ENCODE measurements around the gene MRTFA. TPM values are rescaled to one million over a fixed set of nuclear protein-coding genes. Genes with fewer than 3 reads are reported as not detected.

The MRTFA gene
- total RNA-seq, 1 donor from 2014 or later: 49.8 TPM

Other genes with a start within 250 kb of the MRTFA start
- not detected for gene MCHR1, start 42.8 kb upstream of the MRTFA start, total RNA-seq
- 15.0 TPM for gene SLC25A17, start 182.6 kb upstream of the MRTFA start, total RNA-seq
- 241 TPM for gene ST13, start 219.9 kb upstream of the MRTFA start, total RNA-seq
- gene XPNPEP3, start 220.4 kb upstream of the MRTFA start, total RNA-seq: 18.5 TPM
- not detected for gene DNAJB7, start 225.4 kb upstream of the MRTFA start, total RNA-seq

Measured in mesenteric fat pad (tissue), 1 donor.